Measurements from ENCODE around the gene TRMT1L. TPM values are rescaled to one million over a fixed set of nuclear protein-coding genes. Genes with fewer than 3 reads are reported as not detected.
A peak's percentile ranks its signal among the peaks of the same experiment; 100 is the strongest.

The TRMT1L gene
- total RNA-seq, 2 donors from 2014 or later = 14.8 to 20.1 TPM

GRCh38 chr1:185156288-185156853 lies 382 bp downstream of the TRMT1L start:
- no peaks in the 10 kb centered on the region for H3K27me3 ChIP-seq
- no peak for TF ChIP-seq CTCF (IDR thresholded peaks at IDR 0.05)
- peak overlapping the region; percentile 77 for H3K4me3 ChIP-seq
- no peaks in the 10 kb centered on the region for H3K36me3 ChIP-seq
- peak overlapping the region; percentile 97 for H3K27ac ChIP-seq
- H3K9ac ChIP-seq (ENCODE audit: low read depth in 2 of 2, low read length in 2 of 2) = peak overlapping the region; percentile 94 to 97
- no peaks in the 10 kb centered on the region for H3K9me3 ChIP-seq
- H3K4me1 ChIP-seq = no peaks in the 10 kb centered on the region
- intact Hi-C loops (cut with DNase I) = loop anchor here (10.0 kb wide), 1 partner anchor 112 kb away; the partner anchor contains the start of gene RNF2
- DNase-seq = no peak

GRCh38 chr1:185155600-185156287 lies 1.0 kb downstream of the TRMT1L start:
- Histone ChIP-seq H3K27me3 (no peaks in the 10 kb centered on the region), H3K9me3 (no peaks in the 10 kb centered on the region), H3K4me3 (peak overlapping the region; percentile 77), H3K9ac (ENCODE audit: low read depth in 2 of 2, low read length in 2 of 2) (peak overlapping the region; percentile 94 to 97), H3K36me3 (no peaks in the 10 kb centered on the region), H3K27ac (peak overlapping the region; percentile 97), H3K4me1 (no peaks in the 10 kb centered on the region)
- TF ChIP-seq CTCF (IDR thresholded peaks at IDR 0.05) = no peak
- intact Hi-C loops (cut with DNase I) = loop anchor here (10.0 kb wide), 1 partner anchor 111 kb away; the partner anchor contains the start of gene RNF2
- DNase-seq = peak; percentile 18

GRCh38 chr1:185154912-185155513 lies 1.7 kb downstream of the TRMT1L start:
- intact Hi-C loops (cut with DNase I) = loop anchor here (10.0 kb wide), 1 partner anchor 110 kb away; the partner anchor contains the start of gene RNF2
- H3K9me3 ChIP-seq = no peaks in the 10 kb centered on the region
- TF ChIP-seq CTCF (IDR thresholded peaks at IDR 0.05) = no peak
- no peaks in the 10 kb centered on the region for H3K36me3 ChIP-seq
- no peaks in the 10 kb centered on the region for H3K4me1 ChIP-seq
- no peaks in the 10 kb centered on the region for H3K27me3 ChIP-seq
- DNase-seq = no peak
- no peak overlapping the region for H3K4me3 ChIP-seq
- H3K27ac ChIP-seq = peak overlapping the region; percentile 97
- H3K9ac ChIP-seq (ENCODE audit: low read depth in 2 of 2, low read length in 2 of 2) = no peak overlapping the region

GRCh38 chr1:185152187-185152767 lies 4.5 kb downstream of the TRMT1L start:
- Histone ChIP-seq H3K9ac (ENCODE audit: low read depth in 2 of 2, low read length in 2 of 2) (no peak overlapping the region), H3K9me3 (no peaks in the 10 kb centered on the region), H3K36me3 (peaks cover 3% of the 10 kb centered on the region), H3K4me3 (no peak overlapping the region), H3K4me1 (no peaks in the 10 kb centered on the region), H3K27me3 (no peaks in the 10 kb centered on the region), H3K27ac (no peak overlapping the region)
- no peak for TF ChIP-seq CTCF (IDR thresholded peaks at IDR 0.05)
- DNase-seq = no peak
- intact Hi-C loops (cut with DNase I) = loop anchor here (10.0 kb wide), 1 partner anchor 107 kb away; the partner anchor contains the start of gene RNF2

GRCh38 chr1:185151215-185151614 lies 5.5 kb downstream of the TRMT1L start:
- Histone ChIP-seq H3K4me1 (no peaks in the 10 kb centered on the region), H3K27ac (no peak overlapping the region), H3K4me3 (no peak overlapping the region), H3K9me3 (no peaks in the 10 kb centered on the region), H3K27me3 (no peaks in the 10 kb centered on the region), H3K36me3 (peaks cover 3% of the 10 kb centered on the region), H3K9ac (ENCODE audit: low read depth in 2 of 2, low read length in 2 of 2) (no peak overlapping the region)
- TF ChIP-seq CTCF (IDR thresholded peaks at IDR 0.05) = no peak
- intact Hi-C loops (cut with DNase I) = loop anchor here (10.0 kb wide), 1 partner anchor 106 kb away; the partner anchor contains the start of gene RNF2
- no peak for DNase-seq

Measured in colonic mucosa (tissue), 4 donors.